GM10266 (cell line): ENCODE measurements around the gene SLC6A12.
A peak's percentile ranks its signal among the peaks of the same experiment; 100 is the strongest.

ENCODE experiments used
- DNase-seq: peaks from one replicate; pipeline ENCODE4 v3.0.0; 2012; ENCODE audit errors: extremely low spot score
- TF ChIP-seq, protein P1 (sequence below): IDR thresholded peaks from 2 replicates; pipeline ENCODE4 v1.5.1; 2012; ENCODE audit warnings: mild to moderate bottlenecking, low read depth; ENCODE audit not compliant: control insufficient read depth, insufficient read depth; ENCODE audit errors: missing control alignments

The SLC6A12 gene

GRCh38 chr12:184811-185575 lies 29.0 kb downstream of the SLC6A12 start:
- no peak for DNase-seq
- TF ChIP-seq, protein P1, sequence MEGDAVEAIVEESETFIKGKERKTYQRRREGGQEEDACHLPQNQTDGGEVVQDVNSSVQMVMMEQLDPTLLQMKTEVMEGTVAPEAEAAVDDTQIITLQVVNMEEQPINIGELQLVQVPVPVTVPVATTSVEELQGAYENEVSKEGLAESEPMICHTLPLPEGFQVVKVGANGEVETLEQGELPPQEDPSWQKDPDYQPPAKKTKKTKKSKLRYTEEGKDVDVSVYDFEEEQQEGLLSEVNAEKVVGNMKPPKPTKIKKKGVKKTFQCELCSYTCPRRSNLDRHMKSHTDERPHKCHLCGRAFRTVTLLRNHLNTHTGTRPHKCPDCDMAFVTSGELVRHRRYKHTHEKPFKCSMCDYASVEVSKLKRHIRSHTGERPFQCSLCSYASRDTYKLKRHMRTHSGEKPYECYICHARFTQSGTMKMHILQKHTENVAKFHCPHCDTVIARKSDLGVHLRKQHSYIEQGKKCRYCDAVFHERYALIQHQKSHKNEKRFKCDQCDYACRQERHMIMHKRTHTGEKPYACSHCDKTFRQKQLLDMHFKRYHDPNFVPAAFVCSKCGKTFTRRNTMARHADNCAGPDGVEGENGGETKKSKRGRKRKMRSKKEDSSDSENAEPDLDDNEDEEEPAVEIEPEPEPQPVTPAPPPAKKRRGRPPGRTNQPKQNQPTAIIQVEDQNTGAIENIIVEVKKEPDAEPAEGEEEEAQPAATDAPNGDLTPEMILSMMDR = no peak

DNA sequence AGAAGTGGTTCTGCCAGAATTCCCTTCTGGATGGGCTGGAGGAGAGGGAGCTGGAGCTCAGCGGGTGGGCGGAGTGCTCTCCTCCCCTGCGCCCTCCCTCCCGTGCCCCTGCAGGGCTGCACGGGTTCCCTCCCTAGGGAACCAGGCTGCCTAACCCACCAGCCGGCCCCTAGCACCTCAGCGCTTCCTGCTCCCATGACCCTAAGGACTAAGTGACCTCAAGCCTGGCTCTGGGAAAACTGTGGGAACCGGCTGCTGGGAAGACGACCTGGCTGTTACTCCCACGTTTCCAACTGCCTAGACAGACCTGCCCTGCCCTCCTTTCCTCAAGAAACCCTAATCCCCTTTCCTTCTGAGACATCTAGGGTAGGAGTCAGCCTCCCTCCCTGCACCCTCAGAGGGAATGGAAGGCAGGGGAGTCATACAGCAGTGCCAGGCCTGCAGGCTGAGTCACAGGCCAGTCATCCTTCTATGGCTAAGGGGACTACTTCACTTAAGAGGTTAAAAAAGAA lies 31.5 kb downstream of the SLC6A12 start:
- no peak for DNase-seq
- TF ChIP-seq, protein P1 = no peak

- no peak for DNase-seq
- TF ChIP-seq, protein P1 = no peak
Observed at GRCh38 chr12:181921-182320, 32.0 kb downstream of the SLC6A12 start.

DNA sequence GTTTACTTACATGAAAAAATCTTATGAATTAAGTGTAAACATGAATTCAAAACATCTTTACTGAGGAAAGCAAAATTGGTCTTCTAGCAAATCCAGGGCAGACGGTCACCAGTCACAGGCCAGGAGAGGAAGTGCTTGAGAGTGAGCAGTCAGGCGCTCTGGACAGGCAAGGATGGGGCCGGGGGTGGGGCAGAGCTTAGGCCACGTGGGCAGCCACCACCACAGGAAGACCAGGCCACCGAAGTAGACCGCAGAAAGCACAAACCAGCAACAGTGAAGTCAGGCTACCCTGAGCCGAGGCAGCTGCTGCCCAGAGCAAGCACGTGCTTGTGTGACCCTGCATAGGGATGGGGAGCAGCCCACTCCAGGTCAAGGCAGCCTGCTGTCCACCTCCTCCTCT lies 33.5 kb downstream of the SLC6A12 start:
- DNase-seq = peak; percentile 85
- TF ChIP-seq, protein P1 = no peak

DNA sequence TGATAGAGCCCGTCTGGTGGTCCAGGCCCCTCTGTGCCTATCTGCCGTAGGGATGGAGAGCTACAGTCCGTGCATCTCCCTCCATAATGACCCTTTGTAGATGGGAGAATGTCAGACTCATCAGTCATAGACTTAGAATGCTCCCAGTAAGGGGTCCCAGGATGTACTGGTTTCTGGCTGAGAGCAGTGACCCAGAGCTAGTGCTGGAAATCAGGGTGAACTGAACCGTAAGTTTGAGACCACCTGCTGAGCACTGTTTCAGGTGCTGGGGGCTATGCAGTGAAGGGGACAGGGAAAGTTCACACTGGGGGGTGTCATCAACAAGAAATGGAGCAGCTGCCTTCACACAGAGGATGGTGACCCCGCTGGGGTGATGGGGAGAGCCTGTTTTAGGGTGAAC lies 34.1 kb downstream of the SLC6A12 start:
- DNase-seq = no peak
- TF ChIP-seq, protein P1 = no peak

- no peak for DNase-seq
- TF ChIP-seq, protein P1 = no peak
Observed at GRCh38 chr12:179131-179884, 34.6 kb downstream of the SLC6A12 start.

DNA sequence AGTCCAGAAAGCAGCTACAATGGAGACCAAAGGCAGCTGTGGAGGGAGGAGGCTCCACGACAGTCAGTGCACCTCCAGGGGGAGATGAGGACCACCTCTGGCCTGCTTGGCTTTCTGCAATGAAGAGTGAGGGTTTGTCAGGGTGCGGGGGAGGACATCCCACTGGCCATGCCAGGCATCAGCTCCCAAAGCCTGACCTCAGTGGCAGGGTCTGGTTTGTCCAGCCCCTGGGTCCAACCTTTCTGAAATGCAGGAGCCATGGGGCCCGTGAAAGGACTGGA lies 35.2 kb downstream of the SLC6A12 start:
- no peak for DNase-seq
- TF ChIP-seq, protein P1 = no peak
